ENCODE results near the gene ATRN.

Gene ATRN

GRCh38 chr20:3630429-3630828, 159.6 kb downstream of the ATRN start:
- no peak for DNase-seq

DNA sequence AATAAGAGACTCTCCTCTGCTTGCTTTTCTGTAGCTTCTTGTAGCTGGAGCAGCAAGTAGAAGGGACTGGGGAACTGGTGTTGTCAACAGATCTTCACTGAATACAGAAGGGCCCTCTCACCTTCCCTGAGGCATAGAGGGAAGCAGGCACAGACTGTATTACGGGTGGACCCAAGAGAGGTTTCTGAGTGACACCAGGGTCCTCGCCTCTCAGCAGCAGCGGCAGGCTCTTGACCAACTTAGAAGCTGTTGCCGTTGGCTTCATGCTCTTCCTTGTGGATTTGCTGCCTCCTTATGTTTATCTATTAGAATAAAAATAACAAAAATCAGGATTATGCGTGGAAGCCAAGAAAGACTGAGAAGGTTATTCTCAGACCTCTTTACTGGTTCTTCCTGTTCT, 160.7 kb downstream of the ATRN start:
- DNase-seq, result no peak

DNA sequence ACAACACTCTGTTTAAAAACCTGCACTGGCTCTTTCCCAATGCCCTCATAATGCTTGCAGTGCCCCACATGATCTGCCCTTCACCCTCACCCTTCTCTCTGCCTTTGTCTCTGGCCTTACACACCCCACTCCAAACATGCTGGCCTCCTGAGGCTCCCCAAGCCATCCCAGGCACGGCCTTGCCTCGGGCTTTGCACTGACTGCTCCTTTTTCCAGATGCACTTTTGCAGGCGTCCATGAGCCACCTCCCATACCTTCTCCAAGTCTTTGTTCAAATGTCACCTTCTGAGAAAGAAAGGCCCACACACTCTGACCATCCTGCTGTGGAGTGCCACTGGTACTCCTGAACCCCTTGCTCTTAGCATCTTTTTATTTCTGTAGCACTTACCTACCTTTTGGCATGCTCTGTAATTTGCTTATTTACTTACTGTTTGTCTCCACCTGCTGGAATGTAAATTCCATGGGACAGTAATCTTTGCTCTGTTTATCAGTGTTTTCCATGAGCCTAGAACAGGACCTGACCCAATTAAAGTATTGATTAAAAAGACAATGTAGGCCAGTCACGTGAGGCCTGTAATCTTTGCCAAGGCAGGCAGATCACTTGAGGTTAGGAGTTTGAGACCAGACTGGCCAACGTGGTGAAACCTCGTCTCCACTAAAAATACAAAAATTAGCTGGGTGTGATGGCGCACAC, 161.6 kb downstream of the ATRN start:
- DNase-seq, result no peak

DNA sequence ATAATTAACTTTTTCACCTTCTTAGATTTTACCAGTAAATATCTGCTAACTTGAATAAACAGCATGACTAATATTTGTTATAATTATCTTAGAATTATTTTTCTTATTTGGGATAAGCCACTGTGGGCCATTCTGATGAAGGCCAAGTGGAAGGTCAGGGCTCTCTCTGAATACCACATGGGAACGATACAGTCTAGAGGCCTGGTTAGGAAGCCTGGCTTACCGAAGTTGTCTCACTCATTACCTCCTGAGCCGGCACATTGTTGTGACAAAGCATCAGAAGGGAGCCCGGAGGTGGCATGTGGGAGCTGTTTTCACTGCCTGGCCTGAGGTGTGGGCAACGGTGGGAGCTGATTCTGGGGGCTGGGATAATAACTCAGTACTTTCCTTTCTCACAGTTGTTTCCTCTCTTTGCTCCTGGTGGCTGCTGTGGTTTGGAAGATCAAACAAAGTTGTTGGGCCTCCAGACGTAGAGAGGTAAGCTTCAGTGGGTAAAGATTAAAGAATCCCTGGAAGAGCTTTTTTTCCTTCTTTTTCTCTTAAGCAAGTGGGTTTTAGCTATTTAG, 163.2 kb downstream of the ATRN start:
- no peak for DNase-seq

GRCh38 chr20:3635346-3635745, 164.5 kb downstream of the ATRN start:
- no peak for DNase-seq

- DNase-seq, result no peak
Measured at GRCh38 chr20:3640259-3640658, 169.4 kb downstream of the ATRN start.

GRCh38 chr20:3645309-3646066, 174.7 kb downstream of the ATRN start:
- DNase-seq, result no peak

GRCh38 chr20:3646067-3646440, 175.2 kb downstream of the ATRN start:
- DNase-seq, result no peak

- no peak for DNase-seq
Measured at GRCh38 chr20:3646651-3647050, 175.8 kb downstream of the ATRN start.

- no peak for DNase-seq
Measured at GRCh38 chr20:3647473-3647872, 176.7 kb downstream of the ATRN start.

- no peak for DNase-seq
Measured at GRCh38 chr20:3648951-3649350, 178.1 kb downstream of the ATRN start.

DNA sequence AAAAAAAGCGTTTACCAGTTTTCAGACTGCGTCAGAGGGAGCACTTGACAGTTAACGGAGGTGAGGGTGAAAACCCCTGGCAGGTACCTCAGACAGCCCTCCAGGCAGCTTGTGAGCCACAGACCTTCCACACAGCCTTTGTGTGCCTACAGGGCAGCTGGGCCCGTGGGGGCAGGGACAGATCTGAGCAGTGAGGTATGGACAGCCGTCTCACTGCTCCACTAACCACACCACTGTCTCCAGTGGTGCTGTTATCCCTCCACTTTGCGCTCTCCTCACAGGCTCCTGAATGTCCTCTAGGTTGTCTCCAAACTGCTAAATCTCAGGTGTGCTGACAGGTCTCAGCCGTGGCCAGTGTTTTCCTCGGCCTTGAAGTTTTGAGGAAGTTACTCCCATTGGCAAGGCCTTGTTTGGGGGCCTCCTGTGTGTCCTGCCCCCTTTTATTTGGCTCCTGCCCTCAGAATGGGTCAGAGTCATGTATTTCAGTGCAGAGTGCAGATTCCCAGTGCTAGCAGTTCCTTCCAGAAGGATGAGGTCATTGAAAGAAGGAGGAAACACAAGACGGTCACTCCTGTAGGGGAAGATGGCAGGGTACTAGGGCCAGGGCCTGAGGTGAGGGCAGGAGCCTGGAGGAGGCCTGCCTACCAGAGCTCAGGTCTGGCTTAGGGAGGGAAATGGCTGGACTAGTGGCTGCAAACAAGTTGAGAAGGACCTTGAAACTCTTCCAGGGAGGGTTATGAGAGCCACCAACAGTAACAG, 180.6 kb downstream of the ATRN start:
- DNase-seq, result no peak

- no peak for DNase-seq
Measured at GRCh38 chr20:3652221-3652620, 181.4 kb downstream of the ATRN start.

GRCh38 chr20:3652676-3653596, 182.1 kb downstream of the ATRN start:
- no peak for DNase-seq

- no peak for DNase-seq
Measured at GRCh38 chr20:3653921-3654320, 183.1 kb downstream of the ATRN start.

DNA sequence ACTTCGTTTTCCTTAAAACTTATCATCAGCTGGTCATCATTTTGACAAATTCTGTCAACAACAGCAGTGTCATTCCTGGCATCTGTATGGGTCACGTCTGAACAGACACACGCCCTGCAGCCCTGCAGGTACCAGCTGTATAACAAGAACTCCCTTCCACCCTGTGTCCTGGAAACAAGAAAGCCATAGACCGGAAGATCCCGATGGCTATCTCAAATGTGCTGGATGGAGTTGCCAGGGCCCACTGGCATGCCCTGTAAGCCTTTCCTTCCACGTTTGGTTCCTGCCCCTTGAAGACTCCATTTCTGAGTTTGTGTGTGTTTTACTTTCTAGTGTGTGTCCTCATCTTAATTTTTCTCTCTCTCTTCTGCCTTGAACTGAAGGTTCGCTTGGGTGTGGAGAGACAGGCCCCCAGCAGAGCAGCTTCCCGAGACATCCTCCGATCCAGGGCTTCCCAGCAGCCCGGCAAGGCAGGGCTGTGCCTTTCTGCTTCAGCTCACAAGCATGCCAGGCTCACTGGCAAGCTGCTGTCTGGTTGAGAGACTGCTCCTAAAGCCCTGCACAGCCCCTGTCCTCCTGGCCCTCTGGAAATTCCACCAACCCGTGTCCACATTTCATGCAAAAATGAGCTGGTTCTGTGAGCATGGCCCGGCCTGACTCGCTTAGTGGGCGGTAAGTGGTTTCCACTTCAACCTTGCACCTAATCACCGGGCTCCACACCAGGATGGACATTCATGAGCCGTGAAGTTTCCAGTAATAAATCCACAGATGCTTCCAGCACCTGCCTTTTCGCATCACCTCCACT, 183.7 kb downstream of the ATRN start:
- DNase-seq, result no peak

DNA sequence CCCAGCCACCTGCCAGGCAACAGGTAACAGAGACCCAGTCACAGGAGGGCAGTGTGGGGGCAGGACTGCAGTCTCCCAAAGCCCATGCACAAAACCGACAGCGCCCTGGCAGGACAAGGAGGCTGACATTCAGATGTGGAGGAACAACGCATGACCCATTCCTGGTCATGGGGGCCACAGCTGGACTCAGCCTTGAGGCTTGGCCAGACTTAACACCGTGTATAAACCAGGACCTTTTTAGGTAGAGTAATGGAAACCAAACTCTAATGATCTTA, 184.2 kb downstream of the ATRN start:
- no peak for DNase-seq

GRCh38 chr20:3658019-3658715, 187.3 kb downstream of the ATRN start:
- DNase-seq, result no peak

- DNase-seq, result no peak
Measured at GRCh38 chr20:3658716-3659491, 188.1 kb downstream of the ATRN start.
